Astrocyte (in vitro differentiated cells and primary cell): ENCODE results near the gene OVCA2. TPM values are rescaled to one million over a fixed set of nuclear protein-coding genes. Genes with fewer than 3 reads are reported as not detected.

Experiments
- DNase-seq: peaks from one replicate; pipeline ENCODE4 v3.0.0-alpha.2; 2010; ENCODE audit warnings: low read depth
- FAIRE-seq: peaks from 2 replicates; lab custom pipeline; 2011; peaks lifted over from hg19 to GRCh38; lab: Jason Lieb, UNC
- H2AFZ ChIP-seq: 2 replicates; pipeline ENCODE4 v1.6.0; 2012; ENCODE audit warnings: low read depth, low read length, inconsistent platforms
- H3K27ac ChIP-seq: 2 replicates; pipeline ENCODE4 v1.5.1; 2011; ENCODE audit warnings: low read depth, low read length, inconsistent platforms
- H3K27me3 ChIP-seq: 2 replicates; pipeline ENCODE4 v1.6.0; 2011; ENCODE audit warnings: low read length, inconsistent platforms; ENCODE audit not compliant: insufficient read depth
- H3K36me3 ChIP-seq: 2 replicates; pipeline ENCODE4 v1.5.1; 2011; ENCODE audit warnings: low read length, inconsistent platforms; ENCODE audit not compliant: insufficient read depth
- H3K4me1 ChIP-seq: 2 replicates; pipeline ENCODE4 v1.5.1; 2011; ENCODE audit warnings: low read length, inconsistent platforms; ENCODE audit not compliant: insufficient read depth
- H3K4me2 ChIP-seq: 2 replicates; pipeline ENCODE4 v1.6.0; 2012; ENCODE audit warnings: low read length, inconsistent platforms
- H3K4me3 ChIP-seq: 2 replicates; pipeline ENCODE4 v1.5.1; 2011; ENCODE audit warnings: low read depth, mild to moderate bottlenecking, low read length, inconsistent platforms; ENCODE audit not compliant: insufficient read depth
- H3K79me2 ChIP-seq: 2 replicates; pipeline ENCODE4 v1.6.0; 2012; ENCODE audit warnings: mild to moderate bottlenecking, low read length, inconsistent platforms; ENCODE audit not compliant: insufficient read depth
- H3K9ac ChIP-seq: 2 replicates; pipeline ENCODE4 v1.6.0; 2012; ENCODE audit warnings: mild to moderate bottlenecking, low read length, inconsistent platforms
- H3K9me3 ChIP-seq: 2 replicates; pipeline ENCODE4 v1.5.1; 2012; ENCODE audit warnings: low read depth, mild to moderate bottlenecking, low read length, inconsistent platforms; ENCODE audit not compliant: insufficient read depth
- H4K20me1 ChIP-seq: 2 replicates; pipeline ENCODE4 v1.6.0; 2012; ENCODE audit warnings: low read length, inconsistent platforms; ENCODE audit not compliant: insufficient read depth
- H3K27ac Mint-ChIP-seq: one replicate; pipeline ENCODE4 v1.8.0; 2021; ENCODE audit warnings: mild to moderate bottlenecking, mixed read lengths; ENCODE audit not compliant: unreplicated experiment
- H3K27me3 Mint-ChIP-seq: one replicate; pipeline ENCODE4 v1.8.0; 2021; ENCODE audit warnings: low read depth, mixed read lengths; ENCODE audit not compliant: unreplicated experiment
- H3K36me3 Mint-ChIP-seq: one replicate; pipeline ENCODE4 v1.8.0; 2021; ENCODE audit warnings: low read depth, mixed read lengths; ENCODE audit not compliant: unreplicated experiment
- H3K4me1 Mint-ChIP-seq: one replicate; pipeline ENCODE4 v1.8.0; 2021; ENCODE audit warnings: low read depth, mixed read lengths; ENCODE audit not compliant: unreplicated experiment
- H3K4me3 Mint-ChIP-seq: one replicate; pipeline ENCODE4 v1.8.0; 2021; ENCODE audit warnings: mild to moderate bottlenecking, moderate library complexity, mixed read lengths; ENCODE audit not compliant: unreplicated experiment
- H3K9me3 Mint-ChIP-seq: one replicate; pipeline ENCODE4 v1.8.0; 2021; ENCODE audit warnings: mild to moderate bottlenecking, mixed read lengths; ENCODE audit not compliant: unreplicated experiment
- EZH2 ChIP-seq: IDR thresholded peaks from 2 replicates; pipeline ENCODE4 v1.6.1; 2012; ENCODE audit warnings: mild to moderate bottlenecking, low read length, inconsistent platforms; ENCODE audit not compliant: insufficient read depth
- total RNA-seq: library from RNA; stranded (reverse); gene quantifications from 2 replicates; pipeline ENCODE4 v1.2.1, GENCODE V29; 2021
- TF ChIP-seq, protein P1 (sequence below): IDR thresholded peaks from 2 replicates; pipeline ENCODE4 v1.5.1; 2011; ENCODE audit warnings: low read depth, mild to moderate bottlenecking, inconsistent platforms, low read length, moderate library complexity; ENCODE audit not compliant: insufficient read depth

Gene OVCA2
- total RNA-seq, 1 donor from 2014 or later, result 36.8 TPM

- peaks cover 48% of the 10 kb centered on the region for H3K4me1 Mint-ChIP-seq
- TF ChIP-seq EZH2, result no peak
- TF ChIP-seq, protein P1, sequence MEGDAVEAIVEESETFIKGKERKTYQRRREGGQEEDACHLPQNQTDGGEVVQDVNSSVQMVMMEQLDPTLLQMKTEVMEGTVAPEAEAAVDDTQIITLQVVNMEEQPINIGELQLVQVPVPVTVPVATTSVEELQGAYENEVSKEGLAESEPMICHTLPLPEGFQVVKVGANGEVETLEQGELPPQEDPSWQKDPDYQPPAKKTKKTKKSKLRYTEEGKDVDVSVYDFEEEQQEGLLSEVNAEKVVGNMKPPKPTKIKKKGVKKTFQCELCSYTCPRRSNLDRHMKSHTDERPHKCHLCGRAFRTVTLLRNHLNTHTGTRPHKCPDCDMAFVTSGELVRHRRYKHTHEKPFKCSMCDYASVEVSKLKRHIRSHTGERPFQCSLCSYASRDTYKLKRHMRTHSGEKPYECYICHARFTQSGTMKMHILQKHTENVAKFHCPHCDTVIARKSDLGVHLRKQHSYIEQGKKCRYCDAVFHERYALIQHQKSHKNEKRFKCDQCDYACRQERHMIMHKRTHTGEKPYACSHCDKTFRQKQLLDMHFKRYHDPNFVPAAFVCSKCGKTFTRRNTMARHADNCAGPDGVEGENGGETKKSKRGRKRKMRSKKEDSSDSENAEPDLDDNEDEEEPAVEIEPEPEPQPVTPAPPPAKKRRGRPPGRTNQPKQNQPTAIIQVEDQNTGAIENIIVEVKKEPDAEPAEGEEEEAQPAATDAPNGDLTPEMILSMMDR, result no peak
- Histone ChIP-seq H3K27me3 (no peaks in the 10 kb centered on the region), H3K9ac (peak overlapping the region; percentile 68), H3K4me2 (peak overlapping the region; percentile 57), H3K4me3 (no peak overlapping the region), H4K20me1 (no peaks in the 10 kb centered on the region), H3K4me1 (peaks cover 66% of the 10 kb centered on the region), H3K9me3 (no peaks in the 10 kb centered on the region), H3K36me3 (no peaks in the 10 kb centered on the region), H3K27ac (peak overlapping the region; percentile 99), H3K79me2 (peaks cover 3% of the 10 kb centered on the region), H2AFZ (no peak overlapping the region)
- peak overlapping the region; percentile 67 for H3K4me3 Mint-ChIP-seq
- H3K36me3 Mint-ChIP-seq, result peaks cover 29% of the 10 kb centered on the region
- no peaks in the 10 kb centered on the region for H3K27me3 Mint-ChIP-seq
- no peak for FAIRE-seq
- DNase-seq, result peak; percentile 72
- H3K9me3 Mint-ChIP-seq, result no peaks in the 10 kb centered on the region
- peak overlapping the region; percentile 75 for H3K27ac Mint-ChIP-seq
Measured at GRCh38 chr17:2071455-2072281, 29.8 kb downstream of the OVCA2 start.

DNA sequence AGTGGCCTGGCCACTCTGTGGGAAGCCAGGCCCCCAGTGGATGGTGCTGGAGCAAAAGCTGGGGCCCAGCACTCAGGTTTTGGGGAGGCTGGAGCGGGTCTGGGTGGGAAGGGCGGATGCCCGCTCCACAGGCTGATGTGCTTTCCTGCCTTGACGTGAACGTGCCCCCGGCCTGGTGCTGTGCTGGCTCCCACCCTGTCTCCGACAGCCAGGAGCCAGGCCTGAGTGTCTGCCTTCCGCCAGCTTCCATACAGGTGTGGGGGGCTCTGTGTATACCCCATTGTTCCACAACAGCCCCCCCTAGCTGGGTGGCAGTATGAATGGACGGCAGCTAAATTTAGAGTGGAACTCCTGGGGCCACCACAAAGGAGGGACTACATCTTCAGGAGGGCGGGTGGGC lies 33.1 kb downstream of the OVCA2 start:
- H3K79me2 ChIP-seq, result peaks cover 2% of the 10 kb centered on the region
- Mint-ChIP-seq H3K27ac (no peak overlapping the region), H3K9me3 (no peaks in the 10 kb centered on the region), H3K4me1 (peaks cover 24% of the 10 kb centered on the region), H3K27me3 (no peaks in the 10 kb centered on the region), H3K36me3 (peaks cover 33% of the 10 kb centered on the region), H3K4me3 (no peak overlapping the region)
- no peak overlapping the region for H2AFZ ChIP-seq
- no peak overlapping the region for H3K27ac ChIP-seq
- H3K9me3 ChIP-seq, result no peaks in the 10 kb centered on the region
- peaks cover 39% of the 10 kb centered on the region for H3K4me1 ChIP-seq
- H3K27me3 ChIP-seq, result no peaks in the 10 kb centered on the region
- TF ChIP-seq EZH2, result no peak
- TF ChIP-seq, protein P1, result no peak
- H3K4me3 ChIP-seq, result no peak overlapping the region
- FAIRE-seq (no peak), DNase-seq (no peak)
- H4K20me1 ChIP-seq, result no peaks in the 10 kb centered on the region
- no peaks in the 10 kb centered on the region for H3K36me3 ChIP-seq
- H3K4me2 ChIP-seq, result no peak overlapping the region
- H3K9ac ChIP-seq, result no peak overlapping the region
